B cell (primary cell): ENCODE data around the gene MAP2K5.

Experiments
- CTCF ChIP-seq: fragments of 200-600 bp; IDR thresholded peaks from one replicate; pipeline ENCODE4 v1.8.0; 2022; ENCODE audit warnings: antibody characterized with exemption, mild to moderate bottlenecking
- EZH2 ChIP-seq: IDR thresholded peaks from 2 replicates; pipeline ENCODE4 v1.6.1; 2012; ENCODE audit warnings: borderline replicate concordance, low read depth, mild to moderate bottlenecking, moderate library complexity, low read length; ENCODE audit not compliant: insufficient read depth, poor library complexity, severe bottlenecking

- TF ChIP-seq EZH2 (peak; percentile 54), CTCF (no peak)
These were observed 280.2 kb downstream of the MAP2K5 start for GRCh38 chr15:67822537-67823313.
